ENCODE measurements around the gene SUPT7L.

- TF ChIP-seq EZH2 (IDR thresholded peaks at IDR 0.05) (no peak), POLR2AphosphoS5 (IDR thresholded peaks at IDR 0.05; ENCODE audit: borderline replicate concordance, low read depth, low read length) (no peak)
Observed at GRCh38 chr2:27709326-27709725, 45.9 kb upstream of the SUPT7L start.

Data from SK-N-MC (cell line).